Ramos (cell line): Measurements from ENCODE around the gene SLC24A4.

ENCODE experiments used
- in situ Hi-C: fragments of 300-500 bp; cut with MboI; formaldehyde crosslinking; loops from one replicate; pipeline ENCODE4 v1.14.3; 2022; ENCODE audit warnings: low sequenced_read_pairs; ENCODE audit not compliant: unreplicated experiment

SLC24A4 gene

GRCh38 chr14:92470215-92470614 lies 147.2 kb downstream of the SLC24A4 start:
- in situ Hi-C loops = no loop called here

- in situ Hi-C loops = no loop called here
Measured at GRCh38 chr14:92470811-92471210, 147.8 kb downstream of the SLC24A4 start.

- in situ Hi-C loops = no loop called here
Measured at GRCh38 chr14:92471919-92472318, 149.0 kb downstream of the SLC24A4 start.

- in situ Hi-C loops = no loop called here
Measured at GRCh38 chr14:92472860-92473259, 149.9 kb downstream of the SLC24A4 start.

- in situ Hi-C loops = no loop called here
Measured at GRCh38 chr14:92473261-92473968, 150.4 kb downstream of the SLC24A4 start.

GRCh38 chr14:92473969-92474535 lies 151.1 kb downstream of the SLC24A4 start:
- in situ Hi-C loops = no loop called here

GRCh38 chr14:92475037-92475436 lies 152.1 kb downstream of the SLC24A4 start:
- in situ Hi-C loops = no loop called here

- in situ Hi-C loops = no loop called here
Measured at GRCh38 chr14:92475451-92476187, 152.7 kb downstream of the SLC24A4 start.

GRCh38 chr14:92480856-92481255 lies 157.9 kb downstream of the SLC24A4 start:
- in situ Hi-C loops = no loop called here

- in situ Hi-C loops = no loop called here
Measured at GRCh38 chr14:92481386-92481785, 158.4 kb downstream of the SLC24A4 start.

GRCh38 chr14:92481811-92482555 lies 159.0 kb downstream of the SLC24A4 start:
- in situ Hi-C loops = no loop called here

GRCh38 chr14:92482621-92483319 lies 159.8 kb downstream of the SLC24A4 start:
- in situ Hi-C loops = no loop called here

GRCh38 chr14:92484132-92484823 lies 161.3 kb downstream of the SLC24A4 start:
- in situ Hi-C loops = no loop called here

- in situ Hi-C loops = no loop called here
Measured at GRCh38 chr14:92486881-92487280, 163.9 kb downstream of the SLC24A4 start.

GRCh38 chr14:92487513-92488133 lies 164.7 kb downstream of the SLC24A4 start:
- in situ Hi-C loops = no loop called here

GRCh38 chr14:92489394-92490238 lies 166.7 kb downstream of the SLC24A4 start:
- in situ Hi-C loops = no loop called here

GRCh38 chr14:92490239-92490959 lies 167.4 kb downstream of the SLC24A4 start:
- in situ Hi-C loops = no loop called here

- in situ Hi-C loops = no loop called here
Measured at GRCh38 chr14:92491782-92492181, 168.8 kb downstream of the SLC24A4 start.
